ENCODE measurements around the gene CCL14.
"Not testable (repeated sequence)": the region's sequence is repeated elsewhere in the genome, so short reads cannot be mapped to it uniquely, and the experiment has no call there.

The CCL14 gene

GRCh38 chr17:35986643-35987042 is at the start of gene CCL14:
TSS of gene CCL14 (minus strand) at chr17:35986729. CDS start at chr17:35986649, 80 bp downstream.
- DNase-seq (ENCODE audit: low read depth, low spot score), result no peak

GRCh38 chr17:36036235-36036634 is 49.7 kb upstream of the CCL14 start:
- DNase-seq (ENCODE audit: low read depth, low spot score), result no peak

- no peak for DNase-seq (ENCODE audit: low read depth, low spot score)
Measured at GRCh38 chr17:36034127-36034526, 47.6 kb upstream of the CCL14 start.

GRCh38 chr17:36030956-36031355 is 44.4 kb upstream of the CCL14 start:
- no peak for DNase-seq (ENCODE audit: low read depth, low spot score)

GRCh38 chr17:36027761-36028160 is 41.2 kb upstream of the CCL14 start:
- no peak for DNase-seq (ENCODE audit: low read depth, low spot score)

- no peak for DNase-seq (ENCODE audit: low read depth, low spot score)
Measured at GRCh38 chr17:36024106-36024869, 37.8 kb upstream of the CCL14 start.

GRCh38 chr17:36019423-36019822 is 32.9 kb upstream of the CCL14 start:
- no peak for DNase-seq (ENCODE audit: low read depth, low spot score)

- DNase-seq (ENCODE audit: low read depth, low spot score), result no peak
Measured at GRCh38 chr17:36017799-36018198, 31.3 kb upstream of the CCL14 start, which contains the start of gene CCL23. TSS of gene CCL23 (minus strand) at chr17:36017972. CDS start at chr17:36017897, 75 bp downstream.

- DNase-seq (ENCODE audit: low read depth, low spot score), result no peak
Measured at GRCh38 chr17:36016555-36016954, 30.0 kb upstream of the CCL14 start.

GRCh38 chr17:36015895-36016294 is 29.4 kb upstream of the CCL14 start:
- not testable (repeated sequence) for DNase-seq (ENCODE audit: low read depth, low spot score)

GRCh38 chr17:36014946-36015345 is 28.4 kb upstream of the CCL14 start:
- DNase-seq (ENCODE audit: low read depth, low spot score), result no peak

- DNase-seq (ENCODE audit: low read depth, low spot score), result no peak
Measured at GRCh38 chr17:36011201-36011600, 24.7 kb upstream of the CCL14 start.

GRCh38 chr17:36008998-36009665 is 22.6 kb upstream of the CCL14 start:
- no peak for DNase-seq (ENCODE audit: low read depth, low spot score)

GRCh38 chr17:36004594-36005108 is 18.1 kb upstream of the CCL14 start:
- DNase-seq (ENCODE audit: low read depth, low spot score), result no peak

GRCh38 chr17:36002631-36003030 is 16.1 kb upstream of the CCL14 start:
- no peak for DNase-seq (ENCODE audit: low read depth, low spot score)

- no peak for DNase-seq (ENCODE audit: low read depth, low spot score)
Measured at GRCh38 chr17:36001862-36002603, 15.5 kb upstream of the CCL14 start.

- no peak for DNase-seq (ENCODE audit: low read depth, low spot score)
Measured at GRCh38 chr17:36001110-36001771, 14.7 kb upstream of the CCL14 start, which contains the start of gene CCL15. TSS of gene CCL15 (minus strand) at chr17:36001553. CDS start at chr17:36001492, 61 bp downstream.

GRCh38 chr17:36000732-36001109 is 14.2 kb upstream of the CCL14 start:
- DNase-seq (ENCODE audit: low read depth, low spot score), result no peak

GRCh38 chr17:35998756-35999155 is 12.2 kb upstream of the CCL14 start:
- DNase-seq (ENCODE audit: low read depth, low spot score), result no peak

- no peak for DNase-seq (ENCODE audit: low read depth, low spot score)
Measured at GRCh38 chr17:35998018-35998545, 11.6 kb upstream of the CCL14 start.

GRCh38 chr17:35995346-35995745 is 8.8 kb upstream of the CCL14 start:
- not testable (repeated sequence) for DNase-seq (ENCODE audit: low read depth, low spot score)
